Upper lobe of left lung (tissue), 6 donors: ENCODE results near the gene GNG8. TPM values are rescaled to one million over a fixed set of nuclear protein-coding genes. Genes with fewer than 3 reads are reported as not detected.

ENCODE experiments used
- ATAC-seq, 2 donors: fragments of 200-7000 bp; cut with Tn5 transposase; one replicate each; pipeline ENCODE4 v1.9.1; 2022; ENCODE audit warnings: mild to moderate bottlenecking in 2 of 2, moderate library complexity in 2 of 2; ENCODE audit not compliant: low FRiP score in 2 of 2
- DNase-seq, 2 donors: peaks; one replicate each; pipeline ENCODE4 v3.0.0-alpha.2; 2019 to 2020
- H3K27ac ChIP-seq, 4 donors: fragments of 200-600 bp; sonication (generic); one replicate each; pipeline ENCODE4 v1.5.1; 2016 to 2019
- H3K27me3 ChIP-seq, 4 donors: fragments of 200-600 bp; sonication (generic); one replicate each; pipeline ENCODE4 v1.5.1; 2017 to 2019
- H3K36me3 ChIP-seq, 4 donors: fragments of 200-600 bp; sonication (generic); one replicate each; pipeline ENCODE4 v1.5.1; 2016 to 2019
- H3K4me1 ChIP-seq, 4 donors: fragments of 200-600 bp; sonication (generic); one replicate each; pipeline ENCODE4 v1.5.1; 2018 to 2019
- H3K4me3 ChIP-seq, 4 donors: fragments of 200-600 bp; sonication (generic); one replicate each; pipeline ENCODE4 v1.5.1; 2017 to 2019; ENCODE audit warnings: mild to moderate bottlenecking in 2 of 4, moderate library complexity in 1 of 4
- H3K9me3 ChIP-seq, 4 donors: fragments of 200-600 bp; sonication (generic); one replicate each; pipeline ENCODE4 v1.5.1; 2018 to 2019
- EP300 ChIP-seq, 4 donors: sonication (generic); formaldehyde crosslinking; IDR thresholded peaks; one replicate each; pipeline ENCODE4 v1.5.1; 2017; ENCODE audit warnings: antibody characterized with exemption in 4 of 4, control low read depth in 2 of 4
- POLR2A ChIP-seq, 4 donors: fragments of 450-650 bp; IDR thresholded peaks; one replicate each; pipeline ENCODE4 v1.5.1; 2016 to 2017; ENCODE audit warnings: antibody characterized with exemption in 4 of 4, mild to moderate bottlenecking in 2 of 4
- POLR2AphosphoS5 ChIP-seq, 2 donors: sonication (generic); formaldehyde crosslinking; IDR thresholded peaks; one replicate each; pipeline ENCODE4 v1.5.1; 2017; ENCODE audit warnings: antibody characterized with exemption in 2 of 2
- WGBS, 2 donors: methylation state at CpG; one replicate each; pipeline ENCODE4 v1.1.5; 2017 to 2018; 5-methylcytosine and 5-hydroxymethylcytosine counted together
- total RNA-seq, 6 donors: library from RNA; depleted of rRNA in 4 of 6; stranded (reverse); fragments of >200 nt in 4 of 6; gene quantifications; one replicate each; pipeline versions ENCODE4 v1.1.0 to v1.2.1, GENCODE V29; 2016 to 2021
- TF ChIP-seq, protein P1 (sequence below), 6 experiments: fragments of 450-650 bp in 4 of 6; fragments of 200-600 bp in 2 of 6; sonication (generic) in 2 of 6; IDR thresholded peaks; one replicate each; pipeline ENCODE4 v1.5.1; 2016 to 2019; ENCODE audit warnings: antibody characterized with exemption in 6 of 6
- donor health status: DM: no; HTN: no; CAD: no; lungs with moderate emphysema.
- donor health status: DM: no; HTN: yes; CAD: no; lungs with severe emphysema.

Gene GNG8
- total RNA-seq, 6 donors from 2014 or later: not detected

DNA sequence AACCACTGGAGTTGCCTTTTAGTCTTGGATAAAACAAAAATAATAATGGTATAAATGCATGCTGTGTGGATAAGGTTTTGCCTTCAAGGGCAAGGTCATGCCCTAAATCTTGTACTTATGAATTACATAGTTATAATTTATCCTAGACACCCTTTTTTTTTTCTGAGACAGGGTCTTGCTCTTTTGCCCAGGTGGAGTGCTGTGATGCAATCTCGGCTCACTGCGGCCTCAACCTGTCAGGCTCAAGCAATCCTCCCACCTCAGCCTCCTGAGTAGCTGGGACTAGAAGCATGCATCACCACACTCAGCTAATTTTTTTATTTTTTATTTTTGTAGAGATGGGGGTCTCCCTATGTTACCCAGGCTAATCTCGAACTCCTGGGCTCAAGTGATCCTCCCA is 32.7 kb upstream of the GNG8 start:
- Histone ChIP-seq H3K27me3 (no peaks in the 10 kb centered on the region), H3K4me3 (no peak overlapping the region), H3K9me3 (no peaks in the 10 kb centered on the region), H3K27ac (no peak overlapping the region), H3K4me1 (no peaks in the 10 kb centered on the region), H3K36me3 (peaks cover 0 to 14% (median 7%) of the 10 kb centered on the region in 4 donors)
- ATAC-seq (no peak), DNase-seq (no peak)
- 89 to 95% methylated on average over 3 of the region's 3 CpGs for WGBS, 2 donors
- TF ChIP-seq EP300 (IDR thresholded peaks at IDR 0.05) (no peak), POLR2A (IDR thresholded peaks at IDR 0.05) (no peak), POLR2AphosphoS5 (IDR thresholded peaks at IDR 0.05) (no peak)
- TF ChIP-seq, protein P1, sequence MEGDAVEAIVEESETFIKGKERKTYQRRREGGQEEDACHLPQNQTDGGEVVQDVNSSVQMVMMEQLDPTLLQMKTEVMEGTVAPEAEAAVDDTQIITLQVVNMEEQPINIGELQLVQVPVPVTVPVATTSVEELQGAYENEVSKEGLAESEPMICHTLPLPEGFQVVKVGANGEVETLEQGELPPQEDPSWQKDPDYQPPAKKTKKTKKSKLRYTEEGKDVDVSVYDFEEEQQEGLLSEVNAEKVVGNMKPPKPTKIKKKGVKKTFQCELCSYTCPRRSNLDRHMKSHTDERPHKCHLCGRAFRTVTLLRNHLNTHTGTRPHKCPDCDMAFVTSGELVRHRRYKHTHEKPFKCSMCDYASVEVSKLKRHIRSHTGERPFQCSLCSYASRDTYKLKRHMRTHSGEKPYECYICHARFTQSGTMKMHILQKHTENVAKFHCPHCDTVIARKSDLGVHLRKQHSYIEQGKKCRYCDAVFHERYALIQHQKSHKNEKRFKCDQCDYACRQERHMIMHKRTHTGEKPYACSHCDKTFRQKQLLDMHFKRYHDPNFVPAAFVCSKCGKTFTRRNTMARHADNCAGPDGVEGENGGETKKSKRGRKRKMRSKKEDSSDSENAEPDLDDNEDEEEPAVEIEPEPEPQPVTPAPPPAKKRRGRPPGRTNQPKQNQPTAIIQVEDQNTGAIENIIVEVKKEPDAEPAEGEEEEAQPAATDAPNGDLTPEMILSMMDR (IDR thresholded peaks at IDR 0.05): no peak

DNA sequence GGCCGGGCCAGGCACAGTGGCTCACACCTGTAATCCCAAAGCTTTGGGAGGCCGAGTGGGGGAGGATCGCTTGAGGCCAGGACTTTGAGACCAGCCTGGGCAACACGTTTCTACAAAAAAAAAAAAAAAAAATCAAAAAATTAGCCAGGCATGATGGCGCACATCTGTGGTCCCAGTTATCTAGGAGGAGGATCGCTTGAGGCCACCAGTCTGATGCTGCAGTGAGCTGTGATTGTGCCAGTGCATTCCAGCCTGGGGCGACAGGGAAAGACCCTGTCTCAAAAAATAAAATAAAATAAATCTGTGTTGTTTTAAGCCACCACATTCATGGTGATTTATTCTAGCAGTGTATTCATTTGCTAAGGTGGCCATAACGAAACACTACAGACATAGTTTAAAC is 29.1 kb upstream of the GNG8 start:
- Histone ChIP-seq H3K4me3 (no peak overlapping the region), H3K27ac (no peak overlapping the region), H3K27me3 (peaks cover 0 to 6% (median 4%) of the 10 kb centered on the region in 4 donors), H3K36me3 (no peaks in the 10 kb centered on the region), H3K4me1 (peaks cover 12 to 19% (median 14%) of the 10 kb centered on the region in 4 donors), H3K9me3 (no peaks in the 10 kb centered on the region)
- DNase-seq (no peak), ATAC-seq (no peak)
- no peak for TF ChIP-seq POLR2AphosphoS5 (IDR thresholded peaks at IDR 0.05)
- TF ChIP-seq EP300 (IDR thresholded peaks at IDR 0.05): no peak
- no peak for TF ChIP-seq POLR2A (IDR thresholded peaks at IDR 0.05)
- WGBS, 2 donors: 88% methylated on average over 8 of the region's 8 CpGs

DNA sequence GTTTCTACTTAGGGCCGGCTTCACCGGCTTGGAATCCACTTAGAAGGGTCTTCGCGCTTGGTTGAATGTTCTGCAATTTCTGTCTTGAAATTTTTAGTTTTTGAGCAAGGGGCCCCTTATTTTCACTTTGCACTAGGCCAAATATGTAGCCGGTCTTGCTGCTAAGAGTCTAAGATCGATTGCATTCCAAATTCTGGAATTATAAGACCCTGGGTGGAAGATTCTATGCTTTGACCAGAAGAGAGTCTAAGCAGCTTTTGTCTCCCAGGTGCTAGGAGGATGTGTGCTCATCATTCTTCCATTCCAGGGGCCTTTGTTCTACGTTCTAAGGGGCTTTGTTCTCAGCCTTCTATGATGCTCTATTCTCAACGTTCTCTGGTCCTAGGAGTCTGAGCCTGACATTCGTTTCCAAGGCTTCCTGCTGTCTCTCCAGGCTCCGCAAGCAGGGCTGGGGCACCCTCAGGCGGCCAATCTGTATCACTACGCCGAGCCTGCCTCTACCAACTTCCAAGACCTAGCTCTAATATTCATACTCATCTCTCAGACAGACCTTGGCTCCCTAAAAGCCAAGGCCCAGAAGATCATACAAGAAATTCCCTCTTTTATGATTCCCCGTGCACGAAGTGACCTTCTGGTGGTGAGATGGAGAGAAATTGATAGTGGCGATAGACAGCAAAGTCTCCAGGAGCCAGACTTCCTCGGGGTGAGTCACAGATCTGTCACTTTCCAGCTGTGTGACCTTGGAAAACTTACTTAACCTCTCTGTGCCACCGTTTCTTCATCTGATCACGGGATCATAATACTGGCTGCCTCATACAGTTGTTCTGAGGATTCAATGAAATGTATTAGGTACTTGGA is 26.0 kb upstream of the GNG8 start:
- H3K9me3 ChIP-seq: no peaks in the 10 kb centered on the region
- H3K4me3 ChIP-seq: peak overlapping the region; percentile 33 to 47 (median 34)
- peak; percentile 84 to 87 for DNase-seq
- TF ChIP-seq POLR2AphosphoS5 (IDR thresholded peaks at IDR 0.05) (peak in 1 of 2 donors; percentile 20), POLR2A (IDR thresholded peaks at IDR 0.05) (no peak)
- TF ChIP-seq, protein P1 (IDR thresholded peaks at IDR 0.05): peak; percentile 77 to 90 (median 84)
- H3K36me3 ChIP-seq: no peaks in the 10 kb centered on the region
- WGBS, 2 donors: 6 to 7% methylated on average over 19 of the region's 19 CpGs
- H3K27ac ChIP-seq: peak overlapping the region; percentile 26 to 81 (median 54)
- peaks cover 20 to 29% (median 27%) of the 10 kb centered on the region in 4 donors for H3K4me1 ChIP-seq
- H3K27me3 ChIP-seq: peaks cover 0 to 20% (median 11%) of the 10 kb centered on the region in 4 donors
- ATAC-seq: peak; percentile 90 to 91

DNA sequence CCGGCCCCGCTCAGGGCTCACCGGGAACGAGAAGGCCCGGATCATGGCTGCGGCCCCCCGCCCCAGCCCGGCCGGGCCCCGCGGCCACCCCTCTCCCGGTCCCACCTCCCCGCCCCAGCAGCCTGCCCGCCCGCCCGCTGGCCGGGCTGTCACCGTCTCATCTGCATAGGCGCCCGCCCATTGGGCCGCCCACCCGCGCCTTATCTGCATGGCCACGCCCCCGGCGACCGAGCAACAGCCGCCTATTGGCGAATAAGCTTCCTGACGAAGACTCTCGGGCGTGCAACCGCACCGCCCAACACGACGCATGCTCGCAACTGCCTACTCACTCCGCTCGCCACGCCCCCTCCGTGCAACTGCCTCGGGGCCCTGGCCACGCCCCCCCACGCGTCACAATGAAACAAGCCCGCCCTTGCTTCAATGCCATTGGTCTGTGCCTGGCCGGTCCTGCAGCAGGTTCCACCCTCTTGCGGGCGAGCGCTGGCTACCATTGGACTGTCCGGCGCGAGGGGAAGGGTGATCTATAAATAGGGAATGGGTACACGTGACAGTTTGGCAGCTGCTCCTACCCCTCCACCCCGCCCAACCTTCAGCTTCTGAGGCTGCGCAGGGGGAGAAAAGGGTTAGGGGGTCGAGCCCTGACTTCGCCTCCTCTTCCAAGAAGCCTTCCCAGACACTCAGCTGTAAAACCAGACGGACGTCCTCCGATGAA is 25.2 kb upstream of the GNG8 start, which contains the start of gene DACT3:
Gene DACT3 (minus strand): TSS at position 163 of the 712 bp plus-strand sequence. CDS start 118 bp downstream, at position 45.
- DNase-seq (peak; percentile 99 to 100), ATAC-seq (peak; percentile 97 to 99)
- peaks cover 0 to 20% (median 11%) of the 10 kb centered on the region in 4 donors for H3K27me3 ChIP-seq
- TF ChIP-seq POLR2AphosphoS5 (IDR thresholded peaks at IDR 0.05) (peak in 1 of 2 donors; percentile 44), EP300 (IDR thresholded peaks at IDR 0.05) (no peak), POLR2A (IDR thresholded peaks at IDR 0.05) (no peak)
- TF ChIP-seq, protein P1 (IDR thresholded peaks at IDR 0.05): peak in 1 of 6 experiments; percentile 28
- H3K27ac ChIP-seq: peak within 1 kb of the TSS; percentile 53 to 83 (median 78)
- peak within 1 kb of the TSS; percentile 39 to 61 (median 51) for H3K4me3 ChIP-seq
- peaks cover 20 to 29% (median 27%) of the 10 kb centered on the region in 4 donors for H3K4me1 ChIP-seq
- 0 to 1% methylated on average over 15 to 29 of the region's 61 CpGs for WGBS, 2 donors
- H3K36me3 ChIP-seq: no peaks in the 10 kb centered on the region
- no peaks in the 10 kb centered on the region for H3K9me3 ChIP-seq

DNA sequence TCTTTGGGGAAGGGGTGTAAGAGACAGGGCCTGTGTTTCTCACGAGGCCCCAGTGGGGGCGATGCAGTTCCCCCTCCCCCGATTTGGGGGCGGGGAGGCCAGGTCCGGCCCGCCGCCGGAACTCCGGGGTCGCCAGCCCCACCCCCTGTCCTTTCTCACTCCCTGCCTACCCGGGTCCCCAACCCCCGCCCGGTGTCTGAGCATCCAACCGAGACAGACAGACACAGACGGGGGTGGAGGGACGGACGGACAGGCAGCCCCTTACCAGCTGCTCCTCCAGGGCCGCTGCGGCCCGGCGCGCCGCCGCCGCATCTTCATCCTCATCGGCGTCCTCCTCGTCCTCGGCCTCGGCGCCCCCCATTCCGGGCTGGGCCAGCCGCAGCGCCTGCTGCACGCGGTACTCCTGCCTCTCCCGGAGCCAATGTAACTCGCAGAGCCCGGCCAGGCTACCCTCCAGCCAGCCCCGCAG is 24.6 kb upstream of the GNG8 start:
- ATAC-seq: no peak

More for the DNA sequence above, 24.6 kb upstream of the GNG8 start:
- Histone ChIP-seq H3K36me3 (no peaks in the 10 kb centered on the region), H3K9me3 (no peaks in the 10 kb centered on the region), H3K27ac (peak overlapping the region; percentile 53 to 83 (median 76)), H3K27me3 (peaks cover 0 to 20% (median 11%) of the 10 kb centered on the region in 4 donors), H3K4me1 (peaks cover 20 to 29% (median 27%) of the 10 kb centered on the region in 4 donors), H3K4me3 (peak overlapping the region; percentile 39 to 61 (median 51))
- WGBS, 2 donors: 0% methylated on average over 3 to 25 of the region's 40 CpGs
- no peak for DNase-seq
- no peak for TF ChIP-seq POLR2A (IDR thresholded peaks at IDR 0.05)
- TF ChIP-seq EP300 (IDR thresholded peaks at IDR 0.05): no peak
- TF ChIP-seq POLR2AphosphoS5 (IDR thresholded peaks at IDR 0.05): no peak
- TF ChIP-seq, protein P1 (IDR thresholded peaks at IDR 0.05): no peak
